PFSK-1 (cell line): ENCODE results near the gene VSNL1.

Experiments
- FOXP2 ChIP-seq: optimal IDR thresholded peaks from 2 replicates; pipeline ENCODE3; 2011; ENCODE audit warnings: borderline replicate concordance, control low read depth, inconsistent platforms; ENCODE audit not compliant: insufficient read depth; ENCODE audit errors: extremely low read length, extremely low read depth
- POLR2AphosphoS5 ChIP-seq: IDR thresholded peaks from 2 replicates; pipeline ENCODE4 v1.6.1; 2012; ENCODE audit warnings: low read depth, mild to moderate bottlenecking, control low read depth, low read length, moderate library complexity
- SIN3A ChIP-seq: IDR thresholded peaks from 2 replicates; pipeline ENCODE4 v1.6.1; 2012; ENCODE audit warnings: mild to moderate bottlenecking, low read length, moderate library complexity, borderline replicate concordance; ENCODE audit not compliant: insufficient read depth
- TAF1 ChIP-seq: IDR thresholded peaks from 2 replicates; pipeline ENCODE4 v1.6.1; 2012; ENCODE audit warnings: low read length, control low read depth, borderline replicate concordance; ENCODE audit not compliant: insufficient read depth

- TF ChIP-seq POLR2AphosphoS5 (no peak), TAF1 (no peak), FOXP2 (no peak), SIN3A (no peak)
Measured at GRCh38 chr2:17661460-17661859, 121.0 kb downstream of the VSNL1 start.
